Measurements from ENCODE around the gene SRSF3.

Gene SRSF3

GRCh38 chr6:36623547-36624459 lies 29.6 kb downstream of the SRSF3 start:
- Histone ChIP-seq H3K27me3 (ENCODE audit: control insufficient read depth, insufficient read depth, low read length, poor library complexity, severe bottlenecking) (no peaks in the 10 kb centered on the region), H3K9me3 (ENCODE audit: control insufficient read depth, low read length) (no peaks in the 10 kb centered on the region), H3K4me3 (ENCODE audit: insufficient read depth, low read depth, low read length) (no peak overlapping the region), H3K27ac (ENCODE audit: insufficient read depth, low read depth, low read length, poor library complexity, severe bottlenecking) (no peak overlapping the region), H3K36me3 (ENCODE audit: control insufficient read depth, insufficient read depth, low read length) (no peaks in the 10 kb centered on the region), H3K4me1 (ENCODE audit: control insufficient read depth, insufficient read depth, low read length) (no peaks in the 10 kb centered on the region)
- 63 to 65% methylated on average over 18 of the region's 18 CpGs for WGBS, 2 experiments

- Histone ChIP-seq H3K4me1 (ENCODE audit: control insufficient read depth, insufficient read depth, low read length) (no peaks in the 10 kb centered on the region), H3K9me3 (ENCODE audit: control insufficient read depth, low read length) (no peaks in the 10 kb centered on the region), H3K27ac (ENCODE audit: insufficient read depth, low read depth, low read length, poor library complexity, severe bottlenecking) (no peak overlapping the region), H3K27me3 (ENCODE audit: control insufficient read depth, insufficient read depth, low read length, poor library complexity, severe bottlenecking) (no peaks in the 10 kb centered on the region), H3K36me3 (ENCODE audit: control insufficient read depth, insufficient read depth, low read length) (no peaks in the 10 kb centered on the region), H3K4me3 (ENCODE audit: insufficient read depth, low read depth, low read length) (no peak overlapping the region)
- 89 to 94% methylated on average over 10 of the region's 11 CpGs for whole genome bisulfite sequencing, 2 experiments
Measured at GRCh38 chr6:36624461-36625157, 30.4 kb downstream of the SRSF3 start.

GRCh38 chr6:36625158-36625919 lies 31.2 kb downstream of the SRSF3 start:
- no peaks in the 10 kb centered on the region for H3K4me1 ChIP-seq (ENCODE audit: control insufficient read depth, insufficient read depth, low read length)
- H3K36me3 ChIP-seq (ENCODE audit: control insufficient read depth, insufficient read depth, low read length), result no peaks in the 10 kb centered on the region
- H3K27ac ChIP-seq (ENCODE audit: insufficient read depth, low read depth, low read length, poor library complexity, severe bottlenecking), result no peak overlapping the region
- H3K9me3 ChIP-seq (ENCODE audit: control insufficient read depth, low read length), result no peaks in the 10 kb centered on the region
- no peak overlapping the region for H3K4me3 ChIP-seq (ENCODE audit: insufficient read depth, low read depth, low read length)
- no peaks in the 10 kb centered on the region for H3K27me3 ChIP-seq (ENCODE audit: control insufficient read depth, insufficient read depth, low read length, poor library complexity, severe bottlenecking)
- 91 to 95% methylated on average over 5 of the region's 5 CpGs for WGBS, 2 experiments

GRCh38 chr6:36626636-36627035 lies 32.5 kb downstream of the SRSF3 start:
- WGBS, 2 experiments, result 91 to 93% methylated on average over 3 of the region's 3 CpGs

GRCh38 chr6:36627141-36627540 lies 33.0 kb downstream of the SRSF3 start:
- Histone ChIP-seq H3K36me3 (ENCODE audit: control insufficient read depth, insufficient read depth, low read length) (no peaks in the 10 kb centered on the region), H3K27me3 (ENCODE audit: control insufficient read depth, insufficient read depth, low read length, poor library complexity, severe bottlenecking) (no peaks in the 10 kb centered on the region), H3K9me3 (ENCODE audit: control insufficient read depth, low read length) (no peaks in the 10 kb centered on the region), H3K4me1 (ENCODE audit: control insufficient read depth, insufficient read depth, low read length) (no peaks in the 10 kb centered on the region), H3K27ac (ENCODE audit: insufficient read depth, low read depth, low read length, poor library complexity, severe bottlenecking) (no peak overlapping the region), H3K4me3 (ENCODE audit: insufficient read depth, low read depth, low read length) (no peak overlapping the region)
- WGBS, 2 experiments, result 88 to 91% methylated on average over 5 of the region's 5 CpGs

More at GRCh38 chr6:36626636-36627035, 32.5 kb downstream of the SRSF3 start:
- H3K36me3 ChIP-seq (ENCODE audit: control insufficient read depth, insufficient read depth, low read length), result no peaks in the 10 kb centered on the region
- H3K27ac ChIP-seq (ENCODE audit: insufficient read depth, low read depth, low read length, poor library complexity, severe bottlenecking), result no peak overlapping the region
- no peaks in the 10 kb centered on the region for H3K27me3 ChIP-seq (ENCODE audit: control insufficient read depth, insufficient read depth, low read length, poor library complexity, severe bottlenecking)
- H3K9me3 ChIP-seq (ENCODE audit: control insufficient read depth, low read length), result no peaks in the 10 kb centered on the region
- H3K4me3 ChIP-seq (ENCODE audit: insufficient read depth, low read depth, low read length), result no peak overlapping the region
- H3K4me1 ChIP-seq (ENCODE audit: control insufficient read depth, insufficient read depth, low read length), result no peaks in the 10 kb centered on the region

GRCh38 chr6:36627801-36628246 lies 33.7 kb downstream of the SRSF3 start:
- Histone ChIP-seq H3K27me3 (ENCODE audit: control insufficient read depth, insufficient read depth, low read length, poor library complexity, severe bottlenecking) (no peaks in the 10 kb centered on the region), H3K36me3 (ENCODE audit: control insufficient read depth, insufficient read depth, low read length) (no peaks in the 10 kb centered on the region), H3K27ac (ENCODE audit: insufficient read depth, low read depth, low read length, poor library complexity, severe bottlenecking) (no peak overlapping the region), H3K4me3 (ENCODE audit: insufficient read depth, low read depth, low read length) (no peak overlapping the region), H3K4me1 (ENCODE audit: control insufficient read depth, insufficient read depth, low read length) (no peaks in the 10 kb centered on the region), H3K9me3 (ENCODE audit: control insufficient read depth, low read length) (no peaks in the 10 kb centered on the region)
- WGBS, 2 experiments, result 93 to 97% methylated on average over 4 of the region's 4 CpGs

- Histone ChIP-seq H3K4me1 (ENCODE audit: control insufficient read depth, insufficient read depth, low read length) (no peaks in the 10 kb centered on the region), H3K27ac (ENCODE audit: insufficient read depth, low read depth, low read length, poor library complexity, severe bottlenecking) (no peak overlapping the region), H3K27me3 (ENCODE audit: control insufficient read depth, insufficient read depth, low read length, poor library complexity, severe bottlenecking) (no peaks in the 10 kb centered on the region), H3K9me3 (ENCODE audit: control insufficient read depth, low read length) (no peaks in the 10 kb centered on the region), H3K36me3 (ENCODE audit: control insufficient read depth, insufficient read depth, low read length) (no peaks in the 10 kb centered on the region), H3K4me3 (ENCODE audit: insufficient read depth, low read depth, low read length) (no peak overlapping the region)
- 89 to 93% methylated on average over 11 of the region's 11 CpGs for WGBS, 2 experiments
Measured at GRCh38 chr6:36629784-36630183, 35.6 kb downstream of the SRSF3 start.

- Histone ChIP-seq H3K27ac (ENCODE audit: insufficient read depth, low read depth, low read length, poor library complexity, severe bottlenecking) (no peak overlapping the region), H3K4me3 (ENCODE audit: insufficient read depth, low read depth, low read length) (no peak overlapping the region), H3K4me1 (ENCODE audit: control insufficient read depth, insufficient read depth, low read length) (peaks cover under 1% of the 10 kb centered on the region), H3K36me3 (ENCODE audit: control insufficient read depth, insufficient read depth, low read length) (no peaks in the 10 kb centered on the region), H3K9me3 (ENCODE audit: control insufficient read depth, low read length) (no peaks in the 10 kb centered on the region), H3K27me3 (ENCODE audit: control insufficient read depth, insufficient read depth, low read length, poor library complexity, severe bottlenecking) (no peaks in the 10 kb centered on the region)
- WGBS, 2 experiments, result 78 to 85% methylated on average over 14 of the region's 14 CpGs
Measured at GRCh38 chr6:36631326-36632011, 37.3 kb downstream of the SRSF3 start.

- Histone ChIP-seq H3K4me1 (ENCODE audit: control insufficient read depth, insufficient read depth, low read length) (peaks cover 12% of the 10 kb centered on the region), H3K4me3 (ENCODE audit: insufficient read depth, low read depth, low read length) (no peak overlapping the region), H3K27me3 (ENCODE audit: control insufficient read depth, insufficient read depth, low read length, poor library complexity, severe bottlenecking) (no peaks in the 10 kb centered on the region), H3K36me3 (ENCODE audit: control insufficient read depth, insufficient read depth, low read length) (no peaks in the 10 kb centered on the region), H3K9me3 (ENCODE audit: control insufficient read depth, low read length) (no peaks in the 10 kb centered on the region), H3K27ac (ENCODE audit: insufficient read depth, low read depth, low read length, poor library complexity, severe bottlenecking) (no peak overlapping the region)
- WGBS, 2 experiments, result 92 to 97% methylated on average over 6 of the region's 6 CpGs
Measured at GRCh38 chr6:36633370-36633769, 39.2 kb downstream of the SRSF3 start.
